GM18909 (cell line): Measurements from ENCODE around the gene PLB1.

Source experiments
- ATAC-seq: cut with Tn5 transposase; IDR thresholded peaks from one replicate; pipeline ENCODE4 v1.9.1; 2021; ENCODE audit warnings: mild to moderate bottlenecking; ENCODE audit not compliant: unreplicated experiment, poor library complexity

Gene PLB1

GRCh38 chr2:28552045-28552823 is 56.4 kb downstream of the PLB1 start:
- no peak for ATAC-seq

GRCh38 chr2:28556303-28556702 is 60.4 kb downstream of the PLB1 start:
- ATAC-seq: no peak

- no peak for ATAC-seq
These were observed 61.7 kb downstream of the PLB1 start for GRCh38 chr2:28557389-28558131.

GRCh38 chr2:28558158-28558820 is 62.4 kb downstream of the PLB1 start:
- ATAC-seq: no peak

- no peak for ATAC-seq
These were observed 63.1 kb downstream of the PLB1 start for GRCh38 chr2:28558918-28559317.

- no peak for ATAC-seq
These were observed 68.0 kb downstream of the PLB1 start for GRCh38 chr2:28563869-28564268.

GRCh38 chr2:28564346-28564745 is 68.5 kb downstream of the PLB1 start:
- ATAC-seq: no peak

- ATAC-seq: no peak
These were observed 69.2 kb downstream of the PLB1 start for GRCh38 chr2:28565033-28565432.

- no peak for ATAC-seq
These were observed 69.9 kb downstream of the PLB1 start for GRCh38 chr2:28565720-28566295.

GRCh38 chr2:28566521-28567041 is 70.7 kb downstream of the PLB1 start:
- ATAC-seq: peak; percentile 94

GRCh38 chr2:28567061-28567471 is 71.2 kb downstream of the PLB1 start:
- ATAC-seq: no peak

GRCh38 chr2:28568036-28568435 is 72.2 kb downstream of the PLB1 start:
- ATAC-seq: no peak

GRCh38 chr2:28568533-28568932 is 72.7 kb downstream of the PLB1 start:
- no peak for ATAC-seq

GRCh38 chr2:28570431-28570830 is 74.6 kb downstream of the PLB1 start:
- no peak for ATAC-seq

GRCh38 chr2:28576714-28577113 is 80.9 kb downstream of the PLB1 start:
- ATAC-seq: no peak

GRCh38 chr2:28577791-28578680 is 82.2 kb downstream of the PLB1 start:
- ATAC-seq: no peak

GRCh38 chr2:28578774-28579173 is 82.9 kb downstream of the PLB1 start:
- ATAC-seq: no peak

GRCh38 chr2:28579606-28580005 is 83.7 kb downstream of the PLB1 start:
- ATAC-seq: no peak

GRCh38 chr2:28580078-28580477 is 84.2 kb downstream of the PLB1 start:
- no peak for ATAC-seq

- ATAC-seq: no peak
These were observed 85.5 kb downstream of the PLB1 start for GRCh38 chr2:28581312-28581711.
